HG03460 (cell line): Measurements from ENCODE around the gene GRAMD1A.

Experiments
- ATAC-seq: cut with Tn5 transposase; IDR thresholded peaks from one replicate; pipeline ENCODE4 v1.9.1; 2021; ENCODE audit not compliant: unreplicated experiment

GRAMD1A gene

DNA sequence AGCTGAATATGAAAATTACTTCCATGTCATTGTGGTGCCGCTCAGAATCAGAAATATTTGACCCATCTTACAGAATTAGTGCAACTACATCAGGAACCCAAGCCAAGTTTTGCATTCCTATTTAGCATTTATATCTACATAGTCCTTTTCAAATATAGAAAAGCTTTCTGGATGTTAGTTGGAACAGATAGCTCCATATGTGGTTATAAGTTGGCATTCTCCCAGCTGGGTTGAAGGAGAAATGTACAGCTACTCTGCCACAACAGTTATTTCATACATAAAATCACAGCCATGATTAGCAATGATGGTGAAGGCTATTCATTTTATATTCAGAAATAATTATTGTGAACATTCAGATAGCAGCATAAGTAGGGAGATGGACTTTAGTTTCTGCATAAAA is 69.6 kb downstream of the GRAMD1A start:
- ATAC-seq, result no peak

DNA sequence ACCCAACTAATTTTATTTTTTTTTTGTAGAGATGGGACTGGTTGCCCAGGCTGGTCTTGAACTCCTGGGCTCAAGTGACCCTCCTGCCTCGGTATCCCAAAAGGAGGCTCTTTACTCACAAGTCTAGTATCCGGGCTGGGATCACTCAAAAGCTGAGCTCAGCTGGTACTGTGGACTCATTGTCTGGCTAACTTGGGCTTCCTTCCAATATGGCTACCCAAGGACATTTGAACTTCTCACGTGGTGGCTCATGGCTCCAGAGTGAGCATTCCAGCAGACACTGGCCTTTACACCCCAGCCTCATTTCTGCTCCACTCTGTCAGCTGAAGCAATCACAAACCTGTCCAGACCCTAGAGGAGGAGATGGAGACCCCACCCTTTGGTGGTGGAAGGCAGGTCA is 70.3 kb downstream of the GRAMD1A start:
- no peak for ATAC-seq

DNA sequence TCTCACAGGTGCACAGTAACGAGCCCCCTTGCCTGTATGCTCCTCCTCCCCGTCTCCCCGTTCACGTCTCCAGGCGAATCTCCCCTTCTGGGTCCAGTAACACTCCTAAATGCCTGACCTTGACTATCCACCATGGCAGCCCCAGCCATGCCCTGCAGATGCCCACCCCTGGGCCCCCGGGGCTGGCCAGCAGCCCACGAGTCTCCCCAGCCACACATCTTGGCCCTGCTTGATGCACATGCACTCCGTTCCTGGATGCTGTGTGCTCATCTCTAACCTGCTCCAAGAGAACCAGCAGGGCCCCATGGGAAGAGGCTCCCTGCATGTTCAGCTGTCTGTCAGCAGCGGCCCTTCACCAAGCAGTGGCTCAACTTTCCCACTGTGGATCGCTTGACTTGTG is 73.4 kb downstream of the GRAMD1A start:
- no peak for ATAC-seq

DNA sequence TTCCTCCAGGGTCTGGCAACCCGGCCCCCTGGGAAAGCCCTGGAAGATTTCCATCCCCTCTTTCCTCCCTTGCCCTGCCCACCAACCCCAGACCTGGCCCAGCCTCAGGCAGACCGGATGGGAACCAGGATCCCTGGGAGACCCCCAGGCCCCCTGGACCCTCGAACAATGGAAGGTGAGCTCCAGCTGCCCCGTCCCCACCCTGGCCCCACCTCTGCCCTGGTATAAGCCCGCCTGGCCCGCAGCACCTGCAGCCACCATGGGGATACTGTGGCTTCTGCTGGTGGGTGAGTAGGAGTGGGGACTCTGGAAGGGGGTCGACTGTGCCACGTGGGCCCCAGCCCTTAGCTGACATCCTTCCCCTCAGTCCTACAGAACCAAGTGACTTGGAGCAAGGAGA is 73.8 kb downstream of the GRAMD1A start:
- no peak for ATAC-seq

DNA sequence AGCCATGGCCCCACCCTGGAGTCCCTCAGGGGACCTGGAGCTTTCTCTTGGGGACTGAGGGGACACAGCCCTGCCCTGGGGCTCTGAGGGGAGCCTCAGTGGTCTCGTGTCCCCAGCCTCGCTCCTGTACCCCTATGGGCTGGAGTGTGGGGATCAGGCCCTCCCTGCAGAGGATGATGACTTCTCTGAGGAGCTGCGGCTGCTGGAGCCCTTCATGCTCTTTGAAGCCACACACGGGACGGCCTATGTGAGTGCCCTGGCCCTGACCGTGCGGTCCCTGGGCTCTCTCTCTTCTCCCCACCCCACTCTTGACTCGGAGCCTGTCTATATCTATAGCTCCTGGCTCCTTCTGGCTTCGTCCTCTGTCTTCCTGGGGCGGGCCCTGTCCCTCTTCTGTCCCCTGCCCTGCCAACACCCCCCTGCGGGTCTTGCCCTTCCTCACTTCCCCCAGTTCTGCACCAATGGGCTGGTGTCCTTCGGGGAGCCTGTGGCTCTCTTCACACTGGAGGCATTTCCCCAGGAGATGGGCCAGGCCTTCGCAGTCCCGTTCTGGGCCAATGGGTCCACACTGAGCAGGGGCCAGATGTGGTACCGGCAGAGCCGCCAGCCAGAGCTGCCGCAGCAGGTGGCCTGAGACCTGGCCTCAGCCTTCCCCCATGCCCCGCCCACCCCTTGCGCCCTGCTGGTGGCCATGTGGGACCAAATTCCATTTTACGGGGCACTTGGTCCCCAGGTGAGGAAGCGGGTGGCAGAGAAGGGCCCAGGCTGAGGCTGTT is 74.5 kb downstream of the GRAMD1A start:
- ATAC-seq, result no peak

DNA sequence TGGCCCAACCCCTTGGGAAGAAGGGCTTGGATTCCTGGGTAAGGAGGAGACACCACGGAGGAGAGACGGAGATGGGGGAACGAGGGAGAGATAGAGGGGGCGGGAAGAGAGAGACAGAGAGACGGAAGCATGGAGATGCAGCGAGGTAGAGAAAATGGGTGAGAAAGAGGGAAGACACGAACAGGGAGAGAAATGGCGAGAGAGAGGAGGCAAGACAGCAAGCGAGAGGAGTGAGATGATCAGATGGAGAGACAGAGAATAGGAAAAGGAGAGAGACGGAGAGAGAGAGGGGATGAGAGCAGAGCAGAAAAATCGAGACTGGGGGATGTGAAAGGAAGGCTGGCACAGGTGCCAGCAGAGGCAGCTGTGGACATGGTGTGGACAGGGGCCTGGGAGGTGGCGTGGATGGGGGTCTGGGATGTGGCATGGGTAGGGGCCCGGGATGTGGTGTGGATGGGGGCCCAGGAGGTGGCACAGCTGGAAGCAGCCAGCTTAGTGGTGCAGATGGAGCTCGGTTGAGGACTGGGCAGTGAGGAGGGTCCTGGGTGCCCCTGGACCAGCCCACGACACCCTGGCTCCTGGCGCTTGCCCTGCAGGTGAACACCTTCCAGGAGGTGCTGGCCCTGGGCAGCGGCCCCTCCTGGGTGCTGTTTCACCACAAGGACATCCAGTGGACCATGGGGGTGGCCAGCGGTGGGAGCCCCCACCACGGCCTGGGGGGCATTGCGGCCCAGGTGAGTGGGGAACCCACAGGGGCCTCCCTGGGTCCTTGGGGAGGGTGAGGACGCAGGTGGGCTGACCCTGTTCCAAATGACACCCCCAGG is 75.3 kb downstream of the GRAMD1A start:
- ATAC-seq, result no peak

DNA sequence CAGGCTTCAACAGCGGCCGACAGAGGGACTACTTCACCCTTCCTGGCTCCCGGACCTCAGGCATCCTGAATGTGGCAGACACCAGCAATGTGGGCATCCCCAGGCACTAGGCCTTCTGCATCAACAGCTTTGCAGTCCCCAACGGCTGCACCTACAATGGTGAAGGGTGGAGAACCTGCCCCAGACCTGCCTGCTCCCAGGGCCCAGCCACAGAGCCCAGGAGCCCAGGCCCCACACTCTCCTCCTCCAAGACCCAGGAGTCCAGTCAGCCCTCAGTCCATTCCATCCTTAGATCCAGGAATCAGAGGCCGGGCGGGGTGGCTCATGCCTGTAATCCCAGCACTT is 75.9 kb downstream of the GRAMD1A start:
- no peak for ATAC-seq
